ENCODE results near the gene LHPP.

DNA sequence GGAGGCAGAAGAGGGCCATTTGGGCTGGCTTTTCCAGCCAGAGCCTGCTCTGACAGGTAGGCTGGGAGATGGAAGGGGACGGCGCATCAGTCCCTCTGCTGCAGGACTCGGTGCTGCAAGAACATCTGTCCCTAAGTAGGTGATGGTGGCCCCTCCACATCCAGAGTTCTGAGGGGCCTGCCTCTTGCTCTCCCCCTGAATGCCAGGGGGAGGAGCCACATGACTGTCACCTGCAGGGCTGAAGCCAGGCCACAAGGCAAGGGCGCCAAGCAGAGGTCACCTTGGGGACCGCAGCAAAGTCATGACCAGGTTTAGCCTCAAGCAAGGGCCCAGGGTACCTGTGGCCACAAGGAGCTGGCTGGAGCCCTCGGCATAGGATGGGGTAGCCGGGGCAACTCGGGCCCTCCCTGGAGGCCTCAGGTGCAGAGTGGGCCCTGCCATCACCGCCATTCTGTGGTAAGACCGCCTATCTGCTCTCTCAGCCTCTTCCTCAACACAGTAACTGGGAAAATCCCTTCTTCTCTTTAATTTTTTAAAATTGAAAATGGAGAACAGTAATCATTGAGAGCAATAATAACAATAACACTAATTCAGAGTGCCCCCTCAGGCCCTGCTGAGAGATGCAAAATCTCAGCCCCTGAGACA, 183.3 kb downstream of the LHPP start:
- TF ChIP-seq MTA3 (IDR thresholded peaks at IDR 0.05; ENCODE audit: borderline replicate concordance, low read length) (no peak), POLR2A (IDR thresholded peaks at IDR 0.05; ENCODE audit: low read depth, low read length) (no peak), BHLHE40 (IDR thresholded peaks at IDR 0.05; ENCODE audit: borderline replicate concordance in 1 of 2, low read depth in 2 of 2, low read length in 1 of 2) (no peak)
- TF ChIP-seq, protein P1, sequence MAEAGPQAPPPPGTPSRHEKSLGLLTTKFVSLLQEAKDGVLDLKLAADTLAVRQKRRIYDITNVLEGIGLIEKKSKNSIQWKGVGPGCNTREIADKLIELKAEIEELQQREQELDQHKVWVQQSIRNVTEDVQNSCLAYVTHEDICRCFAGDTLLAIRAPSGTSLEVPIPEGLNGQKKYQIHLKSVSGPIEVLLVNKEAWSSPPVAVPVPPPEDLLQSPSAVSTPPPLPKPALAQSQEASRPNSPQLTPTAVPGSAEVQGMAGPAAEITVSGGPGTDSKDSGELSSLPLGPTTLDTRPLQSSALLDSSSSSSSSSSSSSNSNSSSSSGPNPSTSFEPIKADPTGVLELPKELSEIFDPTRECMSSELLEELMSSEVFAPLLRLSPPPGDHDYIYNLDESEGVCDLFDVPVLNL (IDR thresholded peaks at IDR 0.05; ENCODE audit: low read depth, low read length): no peak
